ENCODE results near the gene NF1. TPM values are rescaled to one million over a fixed set of nuclear protein-coding genes. Genes with fewer than 3 reads are reported as not detected.

NF1 gene
- total RNA-seq, 2 donors from 2014 or later, result 38.5 to 49.1 TPM

DNA sequence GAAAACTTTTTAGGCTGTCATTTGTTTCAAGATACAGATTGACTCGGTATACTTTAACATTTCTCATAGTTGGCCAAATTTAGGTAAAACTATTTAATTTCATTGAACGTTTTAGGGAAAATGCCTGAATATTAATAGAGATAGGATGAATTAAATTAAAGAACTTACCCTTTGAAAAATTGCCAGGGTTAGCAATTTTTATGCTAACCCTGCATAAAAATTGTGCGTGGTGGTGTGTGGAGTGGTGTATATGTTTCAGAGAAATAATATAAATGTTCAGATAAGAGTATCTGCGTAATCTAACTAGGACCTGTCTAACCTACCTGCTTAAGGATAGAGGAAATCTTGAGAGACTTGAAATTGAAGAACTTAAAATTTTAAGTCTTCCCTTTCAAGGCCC lies 21.4 kb downstream of the NF1 start:
- Histone ChIP-seq H3K4me3 (no peak overlapping the region), H3K4me1 (no peaks in the 10 kb centered on the region), H3K36me3 (no peaks in the 10 kb centered on the region), H3K27me3 (no peaks in the 10 kb centered on the region), H3K9ac (ENCODE audit: low read depth in 2 of 2, low read length in 2 of 2) (no peak overlapping the region), H3K27ac (no peak overlapping the region), H3K9me3 (no peaks in the 10 kb centered on the region)
- TF ChIP-seq, protein P1, sequence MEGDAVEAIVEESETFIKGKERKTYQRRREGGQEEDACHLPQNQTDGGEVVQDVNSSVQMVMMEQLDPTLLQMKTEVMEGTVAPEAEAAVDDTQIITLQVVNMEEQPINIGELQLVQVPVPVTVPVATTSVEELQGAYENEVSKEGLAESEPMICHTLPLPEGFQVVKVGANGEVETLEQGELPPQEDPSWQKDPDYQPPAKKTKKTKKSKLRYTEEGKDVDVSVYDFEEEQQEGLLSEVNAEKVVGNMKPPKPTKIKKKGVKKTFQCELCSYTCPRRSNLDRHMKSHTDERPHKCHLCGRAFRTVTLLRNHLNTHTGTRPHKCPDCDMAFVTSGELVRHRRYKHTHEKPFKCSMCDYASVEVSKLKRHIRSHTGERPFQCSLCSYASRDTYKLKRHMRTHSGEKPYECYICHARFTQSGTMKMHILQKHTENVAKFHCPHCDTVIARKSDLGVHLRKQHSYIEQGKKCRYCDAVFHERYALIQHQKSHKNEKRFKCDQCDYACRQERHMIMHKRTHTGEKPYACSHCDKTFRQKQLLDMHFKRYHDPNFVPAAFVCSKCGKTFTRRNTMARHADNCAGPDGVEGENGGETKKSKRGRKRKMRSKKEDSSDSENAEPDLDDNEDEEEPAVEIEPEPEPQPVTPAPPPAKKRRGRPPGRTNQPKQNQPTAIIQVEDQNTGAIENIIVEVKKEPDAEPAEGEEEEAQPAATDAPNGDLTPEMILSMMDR (IDR thresholded peaks at IDR 0.05), result no peak
- no peak for DNase-seq
- intact Hi-C loops (cut with DNase I), result no loop called here

DNA sequence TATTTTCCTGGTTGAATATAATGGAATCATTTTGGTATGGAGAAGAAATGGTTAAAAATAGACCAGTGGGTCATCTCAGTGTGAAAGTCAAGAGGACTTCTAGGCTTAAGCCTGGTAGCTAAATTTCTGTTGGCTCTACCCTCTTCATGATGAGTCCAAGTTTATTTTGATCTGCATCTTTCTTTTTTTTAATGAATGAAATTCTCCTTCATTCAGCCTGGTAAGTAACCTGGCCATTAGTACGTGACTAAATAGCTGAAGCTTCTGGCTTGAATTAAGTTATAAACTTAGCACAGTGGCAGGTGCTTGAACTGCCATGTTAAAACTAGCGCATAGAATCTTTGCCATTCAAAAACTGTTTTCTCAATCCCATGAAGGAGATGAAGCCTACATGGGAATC lies 28.0 kb downstream of the NF1 start:
- no peaks in the 10 kb centered on the region for H3K9me3 ChIP-seq
- H3K27me3 ChIP-seq, result no peaks in the 10 kb centered on the region
- no peaks in the 10 kb centered on the region for H3K4me1 ChIP-seq
- H3K36me3 ChIP-seq, result no peaks in the 10 kb centered on the region
- H3K27ac ChIP-seq, result no peak overlapping the region
- TF ChIP-seq, protein P1 (IDR thresholded peaks at IDR 0.05), result no peak
- no peak for DNase-seq
- intact Hi-C loops (cut with DNase I), result no loop called here
- H3K9ac ChIP-seq (ENCODE audit: low read depth in 2 of 2, low read length in 2 of 2), result no peak overlapping the region
- no peak overlapping the region for H3K4me3 ChIP-seq

DNA sequence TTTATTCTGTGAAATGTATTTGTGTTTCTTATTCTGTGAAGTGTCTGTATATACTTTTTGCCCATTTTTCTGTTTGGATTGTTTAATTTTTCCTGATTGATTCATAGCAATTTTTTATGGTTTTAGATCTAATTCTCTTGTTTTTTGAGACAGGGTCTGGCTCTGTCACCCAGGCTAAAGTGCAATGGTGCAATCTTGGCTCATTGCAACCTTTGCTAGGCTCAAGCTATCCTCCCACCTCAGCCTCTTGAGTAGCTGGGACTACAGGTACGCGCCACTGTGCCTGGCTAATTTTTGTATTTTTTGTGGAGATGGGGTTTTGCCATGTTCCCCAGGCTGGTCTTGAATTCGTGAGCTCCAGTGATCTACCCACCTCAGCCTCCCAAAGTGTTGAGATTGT lies 31.5 kb downstream of the NF1 start:
- no peak overlapping the region for H3K4me3 ChIP-seq
- no peaks in the 10 kb centered on the region for H3K4me1 ChIP-seq
- DNase-seq, result no peak
- H3K9me3 ChIP-seq, result no peaks in the 10 kb centered on the region
- H3K27me3 ChIP-seq, result no peaks in the 10 kb centered on the region
- no peak overlapping the region for H3K9ac ChIP-seq (ENCODE audit: low read depth in 2 of 2, low read length in 2 of 2)
- no peaks in the 10 kb centered on the region for H3K36me3 ChIP-seq
- intact Hi-C loops (cut with DNase I), result no loop called here
- no peak overlapping the region for H3K27ac ChIP-seq
- TF ChIP-seq, protein P1 (IDR thresholded peaks at IDR 0.05), result no peak

DNA sequence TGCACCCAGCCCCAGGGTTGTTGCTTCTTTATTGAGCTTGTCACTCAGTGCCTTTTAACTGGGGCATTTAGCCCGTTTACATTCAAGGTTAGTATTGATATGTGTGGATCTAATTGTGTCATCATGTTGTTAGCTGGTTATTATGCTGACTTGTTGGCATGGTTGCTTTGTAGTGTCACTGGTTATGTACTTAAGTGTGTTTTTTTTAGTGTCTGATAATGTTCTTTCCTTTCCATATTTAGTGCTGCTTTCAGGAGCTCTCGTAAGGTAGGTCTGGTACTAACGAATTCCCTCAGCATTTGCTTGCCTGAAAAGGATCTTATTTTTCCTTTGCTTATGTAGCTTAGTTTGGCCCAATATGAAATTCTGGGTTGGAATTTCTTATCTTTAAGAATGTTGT lies 33.5 kb downstream of the NF1 start:
- H3K36me3 ChIP-seq, result no peaks in the 10 kb centered on the region
- TF ChIP-seq, protein P1 (IDR thresholded peaks at IDR 0.05), result no peak
- no peak overlapping the region for H3K4me3 ChIP-seq
- no peaks in the 10 kb centered on the region for H3K27me3 ChIP-seq
- intact Hi-C loops (cut with DNase I), result no loop called here
- no peak overlapping the region for H3K9ac ChIP-seq (ENCODE audit: low read depth in 2 of 2, low read length in 2 of 2)
- no peaks in the 10 kb centered on the region for H3K9me3 ChIP-seq
- no peaks in the 10 kb centered on the region for H3K4me1 ChIP-seq
- H3K27ac ChIP-seq, result no peak overlapping the region
- DNase-seq, result no peak

DNA sequence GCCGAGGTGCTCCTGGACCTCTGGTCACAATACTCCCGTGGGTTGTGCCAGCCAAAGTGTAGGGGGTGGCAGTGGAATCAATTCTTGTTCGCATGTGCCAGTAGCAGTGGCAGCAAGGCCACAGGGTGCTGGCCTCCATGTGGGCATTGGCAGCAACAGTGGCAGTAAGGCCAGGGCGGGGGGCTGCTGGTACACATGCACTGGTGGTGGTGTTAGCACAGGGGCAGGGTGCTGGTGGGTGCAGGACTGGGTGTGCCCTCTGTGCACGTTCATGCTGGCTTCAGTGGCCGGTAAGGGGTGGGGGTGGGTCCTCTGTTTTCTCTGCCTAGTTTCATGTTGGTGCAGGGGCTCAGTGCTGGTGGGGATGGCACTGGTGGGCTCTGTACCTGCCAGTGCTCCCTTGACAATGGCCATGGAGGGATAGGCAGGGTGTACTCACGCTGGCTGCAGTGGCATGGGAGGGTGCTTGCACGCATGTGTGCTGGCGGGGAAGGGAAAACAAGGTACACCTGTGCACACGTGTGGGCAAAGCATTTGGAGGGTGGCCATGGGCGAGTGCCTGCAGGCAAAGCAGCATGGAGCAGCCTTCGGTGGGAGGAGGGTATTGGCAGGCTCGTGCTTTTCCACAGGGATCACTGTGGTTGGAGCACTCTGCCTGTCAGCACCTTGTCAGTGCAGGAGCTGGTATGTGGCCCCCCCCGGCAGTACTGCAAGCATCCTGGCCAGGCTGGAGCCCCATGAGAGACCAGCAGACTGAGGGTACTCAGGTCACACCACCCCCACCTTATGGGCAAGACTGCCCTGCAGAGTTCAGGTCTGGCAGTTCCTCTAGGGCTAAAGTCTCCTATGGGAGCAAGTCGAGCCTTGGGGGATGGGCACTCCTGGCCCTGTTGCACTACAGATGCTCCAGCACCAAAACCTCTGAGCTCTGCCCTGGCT lies 35.8 kb downstream of the NF1 start:
- no peaks in the 10 kb centered on the region for H3K9me3 ChIP-seq
- H3K9ac ChIP-seq (ENCODE audit: low read depth in 2 of 2, low read length in 2 of 2), result no peak overlapping the region
- H3K4me1 ChIP-seq, result no peaks in the 10 kb centered on the region
- no peaks in the 10 kb centered on the region for H3K27me3 ChIP-seq
- DNase-seq, result no peak
- TF ChIP-seq, protein P1 (IDR thresholded peaks at IDR 0.05), result no peak
- H3K36me3 ChIP-seq, result no peaks in the 10 kb centered on the region
- intact Hi-C loops (cut with DNase I), result no loop called here
- no peak overlapping the region for H3K27ac ChIP-seq
- H3K4me3 ChIP-seq, result no peak overlapping the region

Measured in colonic mucosa (tissue), 4 donors.